Measurements from ENCODE around the gene HDAC6.
"Not testable (repeated sequence)": the region's sequence is repeated elsewhere in the genome, so short reads cannot be mapped to it uniquely, and the experiment has no call there.

The HDAC6 gene

DNA sequence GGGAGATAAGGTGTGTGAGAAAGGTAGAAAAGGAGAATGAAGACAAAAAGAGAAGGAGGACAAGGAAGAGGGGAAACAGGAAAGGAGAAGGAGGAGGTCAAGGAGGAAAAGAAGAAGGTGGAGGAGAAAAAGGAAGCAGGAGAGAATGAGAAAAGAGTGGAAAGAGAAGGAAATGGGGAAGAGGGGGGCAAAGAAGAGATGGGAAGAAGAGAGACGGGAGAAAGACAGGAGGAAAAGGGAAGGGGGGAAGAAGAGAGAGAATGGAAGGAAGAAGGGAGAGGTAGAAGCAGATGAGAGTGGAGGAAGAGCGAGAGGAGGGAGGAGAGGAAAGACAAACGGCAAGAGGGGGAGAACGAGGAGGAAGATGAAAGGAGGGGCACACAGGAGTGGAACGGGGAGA lies 11.4 kb upstream of the HDAC6 start:
- no peak for DNase-seq

DNA sequence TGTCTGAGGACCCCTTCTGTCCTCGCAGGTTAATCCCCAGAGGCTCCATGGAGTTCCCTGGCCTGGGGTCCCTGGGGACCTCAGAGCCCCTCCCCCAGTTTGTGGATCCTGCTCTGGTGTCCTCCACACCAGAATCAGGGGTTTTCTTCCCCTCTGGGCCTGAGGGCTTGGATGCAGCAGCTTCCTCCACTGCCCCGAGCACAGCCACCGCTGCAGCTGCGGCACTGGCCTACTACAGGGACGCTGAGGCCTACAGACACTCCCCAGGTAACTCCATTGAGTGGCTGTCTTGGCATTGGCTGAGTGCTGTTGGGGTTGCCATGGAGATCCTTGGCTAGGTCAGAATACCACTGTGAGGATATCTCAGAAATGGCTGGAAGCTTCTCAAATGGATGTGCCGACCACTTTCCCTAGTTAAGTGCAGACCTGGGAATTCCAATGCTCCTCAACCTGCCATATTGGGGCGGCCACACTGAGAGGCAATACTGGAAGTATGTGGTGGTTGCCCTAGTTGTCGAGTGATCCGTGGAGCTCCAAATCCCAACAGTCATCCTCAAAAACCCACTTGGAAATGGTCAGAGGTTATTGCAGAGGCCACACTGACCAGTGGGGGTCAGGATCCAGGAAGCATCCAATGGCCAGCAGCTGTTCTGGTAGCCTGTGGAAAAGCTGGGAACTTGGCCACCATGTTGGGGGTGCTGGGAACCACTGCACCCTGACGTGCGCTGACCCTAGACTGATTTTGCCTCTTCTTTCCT lies 10.6 kb upstream of the HDAC6 start:
- DNase-seq: no peak

DNA sequence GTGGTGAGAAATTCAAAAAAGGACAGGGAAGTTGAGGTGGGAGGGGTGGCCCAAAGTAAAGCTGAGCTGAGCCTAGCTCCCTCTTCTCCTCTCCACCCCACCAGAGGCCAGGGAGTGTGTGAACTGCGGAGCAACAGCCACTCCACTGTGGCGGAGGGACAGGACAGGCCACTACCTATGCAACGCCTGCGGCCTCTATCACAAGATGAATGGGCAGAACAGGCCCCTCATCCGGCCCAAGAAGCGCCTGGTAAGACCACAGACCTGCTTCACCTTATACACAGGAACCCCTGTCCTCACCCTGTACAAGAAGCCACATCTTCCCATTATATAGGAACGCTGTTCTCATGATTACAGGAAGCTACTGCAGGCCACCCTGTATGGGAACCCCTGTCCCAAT lies 9.6 kb upstream of the HDAC6 start:
- no peak for DNase-seq

DNA sequence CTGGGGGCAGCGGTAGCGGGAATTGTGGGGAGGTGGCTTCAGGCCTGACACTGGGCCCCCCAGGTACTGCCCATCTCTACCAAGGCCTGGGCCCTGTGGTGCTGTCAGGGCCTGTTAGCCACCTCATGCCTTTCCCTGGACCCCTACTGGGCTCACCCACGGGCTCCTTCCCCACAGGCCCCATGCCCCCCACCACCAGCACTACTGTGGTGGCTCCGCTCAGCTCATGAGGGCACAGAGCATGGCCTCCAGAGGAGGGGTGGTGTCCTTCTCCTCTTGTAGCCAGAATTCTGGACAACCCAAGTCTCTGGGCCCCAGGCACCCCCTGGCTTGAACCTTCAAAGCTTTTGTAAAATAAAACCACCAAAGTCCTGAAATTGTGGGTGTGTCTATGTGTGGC lies 7.9 kb upstream of the HDAC6 start:
- DNase-seq: no peak

- no peak for DNase-seq
Measured at GRCh38 chrX:48794340-48794910, 7.4 kb upstream of the HDAC6 start.

DNA sequence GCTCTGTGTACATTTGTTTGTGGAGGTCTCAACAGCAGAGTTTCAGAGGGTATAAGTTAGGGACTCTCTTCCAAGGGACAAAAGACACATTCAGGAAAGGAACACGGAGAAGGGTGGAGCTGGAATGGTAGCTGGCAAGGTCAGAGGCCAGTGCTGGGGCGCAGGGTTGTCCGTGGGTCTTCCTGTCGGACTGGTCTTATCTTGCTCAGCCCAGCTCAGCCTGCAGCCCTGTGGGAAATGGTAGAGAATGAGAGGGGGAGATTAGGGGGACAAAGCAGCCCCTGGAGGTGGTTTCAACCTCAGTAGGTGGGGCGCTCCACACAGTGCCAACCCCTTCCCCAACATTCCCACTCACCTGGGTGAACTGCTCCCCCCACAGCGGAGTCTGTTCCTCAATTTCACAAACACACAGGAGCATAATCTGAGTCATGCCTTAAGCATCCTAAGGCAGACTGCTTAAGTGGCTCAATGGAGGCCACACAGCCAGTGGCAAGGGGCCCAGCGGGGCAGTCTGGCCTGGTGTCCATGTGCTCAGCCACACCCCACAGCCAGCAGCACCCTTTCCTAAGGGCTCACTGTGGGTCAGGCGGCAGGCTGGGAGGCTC lies 6.9 kb upstream of the HDAC6 start:
- DNase-seq: no peak

DNA sequence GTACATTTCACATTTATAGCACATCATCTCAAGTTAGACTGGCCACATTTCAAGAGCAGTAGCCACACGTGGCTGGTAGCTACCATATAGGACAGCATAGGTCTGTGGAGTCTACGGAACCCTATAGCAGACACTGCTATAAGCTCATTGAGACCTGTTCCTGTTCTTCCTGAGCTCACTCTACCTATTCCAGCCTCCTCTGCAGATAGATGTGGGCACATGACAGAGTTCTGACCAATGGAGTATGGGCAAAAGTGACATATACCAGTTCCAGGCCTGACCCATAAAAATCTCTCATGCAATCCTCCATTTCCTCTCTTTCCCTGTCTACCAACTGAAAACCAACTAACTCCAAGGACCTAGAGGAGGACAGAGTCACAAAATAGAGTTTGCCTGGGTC lies 3.5 kb upstream of the HDAC6 start:
- no peak for DNase-seq

GRCh38 chrX:48800574-48801279 lies 1.1 kb upstream of the HDAC6 start:
- DNase-seq: no peak

DNA sequence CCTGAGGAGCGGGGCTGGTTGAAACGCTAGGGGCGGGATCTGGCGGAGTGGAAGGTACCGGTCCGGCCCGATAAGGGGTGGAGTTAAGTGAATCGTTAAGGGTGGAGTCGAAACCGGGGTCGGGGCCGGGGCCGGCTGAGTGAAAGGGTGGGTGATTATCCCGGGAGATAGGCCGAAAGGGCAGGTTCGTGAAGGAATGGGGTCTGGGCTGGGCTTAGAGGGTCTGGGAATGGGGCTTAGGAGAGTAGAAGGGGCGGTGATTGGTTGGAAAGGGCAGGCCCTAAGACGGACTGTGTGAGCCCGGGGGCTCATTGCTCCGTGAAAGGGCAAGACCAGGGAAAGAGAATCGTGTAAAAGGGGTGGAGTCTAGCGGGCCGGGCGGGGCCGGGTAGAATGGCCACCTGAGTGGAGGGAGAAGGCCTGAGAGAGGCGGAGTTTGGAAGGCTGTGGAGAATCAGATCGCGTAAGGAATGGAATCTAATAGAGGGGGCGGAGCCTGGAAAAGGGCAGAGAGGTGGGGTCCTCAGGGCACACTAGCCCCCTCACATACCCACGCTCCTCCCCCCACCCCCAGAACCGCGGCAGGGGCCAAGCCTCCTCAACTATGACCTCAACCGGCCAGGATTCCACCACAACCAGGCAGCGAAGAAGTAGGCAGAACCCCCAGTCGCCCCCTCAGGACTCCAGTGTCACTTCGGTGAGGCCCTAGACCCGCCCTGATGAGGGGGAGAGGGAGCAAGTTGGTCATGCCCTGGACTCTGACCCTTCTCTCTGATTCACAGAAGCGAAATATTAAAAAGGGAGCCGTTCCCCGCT lies 430 bp downstream of the HDAC6 start:
- DNase-seq: peak; percentile 71

DNA sequence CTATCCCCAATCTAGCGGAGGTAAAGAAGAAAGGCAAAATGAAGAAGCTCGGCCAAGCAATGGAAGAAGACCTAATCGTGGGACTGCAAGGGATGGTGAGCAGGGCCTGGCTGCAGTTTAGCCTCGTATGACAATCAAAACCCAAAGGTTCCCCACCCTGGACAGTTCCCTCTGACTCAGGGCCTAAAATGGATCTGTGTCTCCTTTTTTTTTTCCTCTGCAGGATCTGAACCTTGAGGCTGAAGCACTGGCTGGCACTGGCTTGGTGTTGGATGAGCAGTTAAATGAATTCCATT lies 986 bp downstream of the HDAC6 start:
- DNase-seq: no peak

DNA sequence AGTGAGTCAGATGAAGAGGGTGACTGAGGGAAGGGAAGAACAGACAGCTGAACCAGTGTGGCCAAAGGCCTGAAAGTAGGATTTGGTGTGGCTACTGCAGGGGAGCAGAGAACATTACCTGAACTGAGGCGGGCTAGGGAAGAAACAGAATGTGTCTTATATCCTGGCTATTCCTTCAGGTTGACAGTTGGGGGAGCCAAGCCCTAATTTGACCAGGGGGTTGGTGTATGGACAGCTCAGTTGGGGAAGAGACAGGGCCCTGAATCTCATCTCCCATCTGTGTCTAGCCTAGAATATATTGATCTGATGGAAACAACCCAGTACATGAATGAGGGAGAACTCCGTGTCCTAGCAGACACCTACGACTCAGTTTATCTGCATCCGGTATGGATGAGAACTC lies 4.2 kb downstream of the HDAC6 start:
- no peak for DNase-seq

- no peak for DNase-seq
Measured at GRCh38 chrX:48813644-48814043, 11.8 kb downstream of the HDAC6 start.

DNA sequence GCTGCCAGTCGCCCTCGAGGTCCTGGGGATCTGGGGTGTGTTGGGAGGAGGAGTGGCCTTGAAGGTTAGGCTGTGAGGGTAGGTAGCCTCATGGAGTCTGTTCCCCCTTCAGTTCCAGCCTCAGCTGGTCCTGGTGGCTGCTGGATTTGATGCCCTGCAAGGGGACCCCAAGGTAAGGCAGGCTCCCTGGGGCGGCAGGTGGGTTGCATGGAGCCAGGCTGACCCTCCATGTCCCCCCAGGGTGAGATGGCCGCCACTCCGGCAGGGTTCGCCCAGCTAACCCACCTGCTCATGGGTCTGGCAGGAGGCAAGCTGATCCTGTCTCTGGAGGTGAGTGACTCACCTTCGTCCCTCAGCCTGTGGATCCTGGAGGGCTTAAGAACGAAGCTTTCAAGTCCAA lies 12.9 kb downstream of the HDAC6 start:
- DNase-seq: no peak

DNA sequence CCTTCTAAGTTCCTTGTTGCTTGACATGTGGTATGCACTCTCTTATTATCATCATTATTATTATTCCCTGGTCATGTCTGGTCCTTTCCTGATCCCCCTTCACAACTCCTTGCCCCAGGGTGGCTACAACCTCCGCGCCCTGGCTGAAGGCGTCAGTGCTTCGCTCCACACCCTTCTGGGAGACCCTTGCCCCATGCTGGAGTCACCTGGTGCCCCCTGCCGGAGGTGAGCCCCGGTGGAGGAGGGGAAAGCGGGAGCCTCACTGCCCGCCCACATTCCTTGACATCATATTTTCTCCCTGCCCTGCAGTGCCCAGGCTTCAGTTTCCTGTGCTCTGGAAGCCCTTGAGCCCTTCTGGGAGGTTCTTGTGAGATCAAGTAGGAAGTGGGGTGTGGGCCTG lies 13.4 kb downstream of the HDAC6 start:
- DNase-seq: no peak

- no peak for DNase-seq
Measured at GRCh38 chrX:48816014-48816810, 14.3 kb downstream of the HDAC6 start.

GRCh38 chrX:48818098-48818497 lies 16.2 kb downstream of the HDAC6 start:
- no peak for DNase-seq

DNA sequence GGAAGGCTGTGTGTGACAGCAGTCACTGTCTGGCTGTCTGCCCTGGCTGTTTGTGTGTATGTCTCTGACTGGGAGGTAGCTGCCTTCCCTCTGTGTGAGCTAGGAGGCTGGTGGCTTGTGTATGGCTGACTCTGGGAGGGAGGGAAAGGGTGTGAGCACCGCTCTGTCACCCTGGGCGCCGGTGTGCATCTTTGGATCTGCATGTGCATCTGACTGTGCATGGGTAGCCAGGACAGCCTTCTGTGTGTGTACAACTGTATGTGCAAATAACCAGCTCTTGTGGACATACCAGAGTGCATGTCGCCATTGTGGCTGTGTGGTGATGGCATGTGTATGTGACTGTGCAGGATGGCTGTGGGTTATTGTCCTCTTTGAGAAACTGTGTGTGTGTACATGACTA lies 17.0 kb downstream of the HDAC6 start:
- DNase-seq: no peak

- not testable (repeated sequence) for DNase-seq
Measured at GRCh38 chrX:48819394-48819793, 17.5 kb downstream of the HDAC6 start.

DNA sequence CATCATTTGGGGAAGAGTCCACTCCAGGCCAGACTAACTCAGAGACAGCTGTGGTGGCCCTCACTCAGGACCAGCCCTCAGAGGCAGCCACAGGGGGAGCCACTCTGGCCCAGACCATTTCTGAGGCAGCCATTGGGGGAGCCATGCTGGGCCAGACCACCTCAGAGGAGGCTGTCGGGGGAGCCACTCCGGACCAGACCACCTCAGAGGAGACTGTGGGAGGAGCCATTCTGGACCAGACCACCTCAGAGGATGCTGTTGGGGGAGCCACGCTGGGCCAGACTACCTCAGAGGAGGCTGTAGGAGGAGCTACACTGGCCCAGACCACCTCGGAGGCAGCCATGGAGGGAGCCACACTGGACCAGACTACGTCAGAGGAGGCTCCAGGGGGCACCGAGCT lies 21.2 kb downstream of the HDAC6 start:
- DNase-seq: no peak

DNA sequence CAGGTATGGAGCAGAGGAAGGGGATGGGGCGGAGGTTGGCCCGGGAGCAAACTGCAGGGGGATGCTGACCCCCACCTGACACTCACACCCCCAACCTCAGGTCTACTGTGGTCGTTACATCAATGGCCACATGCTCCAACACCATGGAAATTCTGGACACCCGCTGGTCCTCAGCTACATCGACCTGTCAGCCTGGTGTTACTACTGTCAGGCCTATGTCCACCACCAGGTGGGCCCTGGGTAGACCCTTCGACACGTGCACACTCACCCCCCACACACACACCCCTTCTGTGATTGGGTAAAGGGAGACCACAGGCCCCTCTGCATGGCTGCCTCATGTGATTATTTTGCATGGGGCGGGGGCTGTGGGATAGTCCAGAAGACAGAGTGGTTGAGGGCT lies 22.2 kb downstream of the HDAC6 start:
- no peak for DNase-seq

DNA sequence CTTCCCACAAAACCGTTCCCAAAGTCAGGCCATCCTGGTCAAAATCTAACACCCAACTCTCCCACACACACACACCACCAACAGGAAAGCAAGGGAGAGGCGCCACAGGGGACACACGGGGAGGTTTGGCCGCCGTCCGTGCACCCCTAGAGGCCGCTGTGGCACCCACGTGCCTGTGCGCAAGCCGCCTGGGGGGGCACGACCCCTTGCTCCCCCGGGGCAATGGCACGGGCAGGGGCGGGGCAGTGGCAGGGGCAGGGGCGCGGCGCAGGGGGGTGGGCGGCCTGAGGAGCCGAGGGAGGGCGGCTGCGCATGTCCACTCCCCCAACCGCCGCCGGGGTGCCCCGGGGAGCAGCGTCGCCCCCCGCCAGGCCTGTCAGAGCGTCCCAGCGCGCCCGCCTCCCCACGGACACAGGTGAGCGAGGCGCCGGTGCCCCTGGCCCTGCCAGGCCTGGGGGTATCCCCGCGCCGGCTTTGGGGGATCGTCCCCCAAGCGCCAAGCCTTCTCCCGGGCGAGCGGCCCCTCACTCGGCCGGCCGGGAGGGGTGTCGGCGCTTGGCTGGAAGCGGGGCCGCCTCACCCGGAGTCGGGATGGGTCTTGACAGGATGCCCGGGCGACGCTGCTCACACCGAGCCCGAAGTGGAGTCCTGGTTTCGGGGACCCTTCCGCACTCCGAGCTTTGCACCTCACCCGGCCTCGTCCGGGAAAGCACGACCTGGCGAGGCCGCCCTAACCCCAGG lies 24.4 kb downstream of the HDAC6 start, which contains the start of gene ERAS:
Gene ERAS (plus strand): TSS at position 379 of the 741 bp plus-strand sequence. CDS start 2,611 bp downstream, outside the sequence.
- peak; percentile 46 for DNase-seq
